PC-9 (cell line): ENCODE measurements around the gene DLEC1.

ENCODE experiments used
- EZH2 ChIP-seq: fragments of 200-600 bp; sonication (generic); IDR thresholded peaks from 2 replicates; pipeline ENCODE4 v1.8.0; 2017; ENCODE audit warnings: antibody characterized with exemption, low read depth
- TF ChIP-seq, protein P1 (sequence below): fragments of 200-600 bp; sonication (generic); conservative IDR thresholded peaks from 2 replicates; pipeline ENCODE4 v1.6.1; 2017; ENCODE audit warnings: mixed run types, antibody characterized with exemption, mild to moderate bottlenecking, moderate library complexity

DNA sequence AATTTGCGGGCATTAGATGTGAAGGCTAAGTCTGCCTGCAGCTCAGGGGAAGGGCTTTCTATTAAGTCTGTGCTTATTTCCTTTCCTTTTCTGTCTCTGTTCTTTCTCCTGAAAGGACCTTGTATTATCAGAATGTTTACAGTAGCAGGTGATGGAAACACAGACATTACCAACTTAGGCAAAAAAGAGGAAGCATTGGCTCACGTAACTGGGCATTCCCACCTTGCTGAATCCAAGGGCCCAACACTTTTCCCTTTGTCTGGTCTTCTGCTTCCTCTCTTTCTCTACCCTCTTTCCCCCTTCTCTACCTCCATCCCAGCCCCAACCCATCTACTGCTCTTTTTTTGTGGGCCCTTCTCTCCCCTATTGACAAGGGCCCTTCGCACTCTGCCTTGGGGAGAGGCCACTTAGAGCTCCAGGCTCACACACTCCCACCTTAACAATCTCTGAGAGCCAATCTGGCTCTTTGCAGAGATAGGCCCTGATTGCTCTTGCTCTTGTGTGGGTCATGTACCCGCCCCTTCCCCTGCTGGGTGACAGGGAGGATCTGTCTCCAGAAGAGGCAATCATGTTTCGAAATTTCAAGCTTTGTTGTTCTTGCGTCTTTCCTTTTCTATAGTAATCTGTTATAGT is 62.9 kb downstream of the DLEC1 start:
- TF ChIP-seq, protein P1, sequence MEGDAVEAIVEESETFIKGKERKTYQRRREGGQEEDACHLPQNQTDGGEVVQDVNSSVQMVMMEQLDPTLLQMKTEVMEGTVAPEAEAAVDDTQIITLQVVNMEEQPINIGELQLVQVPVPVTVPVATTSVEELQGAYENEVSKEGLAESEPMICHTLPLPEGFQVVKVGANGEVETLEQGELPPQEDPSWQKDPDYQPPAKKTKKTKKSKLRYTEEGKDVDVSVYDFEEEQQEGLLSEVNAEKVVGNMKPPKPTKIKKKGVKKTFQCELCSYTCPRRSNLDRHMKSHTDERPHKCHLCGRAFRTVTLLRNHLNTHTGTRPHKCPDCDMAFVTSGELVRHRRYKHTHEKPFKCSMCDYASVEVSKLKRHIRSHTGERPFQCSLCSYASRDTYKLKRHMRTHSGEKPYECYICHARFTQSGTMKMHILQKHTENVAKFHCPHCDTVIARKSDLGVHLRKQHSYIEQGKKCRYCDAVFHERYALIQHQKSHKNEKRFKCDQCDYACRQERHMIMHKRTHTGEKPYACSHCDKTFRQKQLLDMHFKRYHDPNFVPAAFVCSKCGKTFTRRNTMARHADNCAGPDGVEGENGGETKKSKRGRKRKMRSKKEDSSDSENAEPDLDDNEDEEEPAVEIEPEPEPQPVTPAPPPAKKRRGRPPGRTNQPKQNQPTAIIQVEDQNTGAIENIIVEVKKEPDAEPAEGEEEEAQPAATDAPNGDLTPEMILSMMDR = no peak
- TF ChIP-seq EZH2 = no peak
